Nephron progenitor cell (in vitro differentiated cells): ENCODE measurements around the gene ERC1.

Experiments
- DNase-seq: peaks from one replicate; pipeline ENCODE4 v3.0.0; 2021
- H3K27ac Mint-ChIP-seq: 2 replicates; pipeline ENCODE4 v1.8.0; 2021; ENCODE audit warnings: mild to moderate bottlenecking, moderate library complexity, mixed read lengths
- H3K27me3 Mint-ChIP-seq: 2 replicates; pipeline ENCODE4 v1.8.0; 2021; ENCODE audit warnings: mild to moderate bottlenecking, low read depth, mixed read lengths; ENCODE audit not compliant: poor library complexity
- H3K36me3 Mint-ChIP-seq: 2 replicates; pipeline ENCODE4 v1.8.0; 2021; ENCODE audit warnings: low read depth, mixed read lengths
- H3K4me1 Mint-ChIP-seq: 2 replicates; pipeline ENCODE4 v1.8.0; 2021; ENCODE audit warnings: mixed read lengths
- H3K4me3 Mint-ChIP-seq: 2 replicates; pipeline ENCODE4 v1.8.0; 2021; ENCODE audit warnings: mild to moderate bottlenecking, moderate library complexity, mixed read lengths
- H3K9me3 Mint-ChIP-seq: 2 replicates; pipeline ENCODE4 v1.8.0; 2021; ENCODE audit warnings: mild to moderate bottlenecking, moderate library complexity, mixed read lengths
- TF ChIP-seq, protein P1 (sequence below): fragments of 200-600 bp; sonication (generic); IDR thresholded peaks from 2 replicates; pipeline ENCODE4 v1.5.0; 2021; ENCODE audit warnings: antibody characterized with exemption

Gene ERC1

DNA sequence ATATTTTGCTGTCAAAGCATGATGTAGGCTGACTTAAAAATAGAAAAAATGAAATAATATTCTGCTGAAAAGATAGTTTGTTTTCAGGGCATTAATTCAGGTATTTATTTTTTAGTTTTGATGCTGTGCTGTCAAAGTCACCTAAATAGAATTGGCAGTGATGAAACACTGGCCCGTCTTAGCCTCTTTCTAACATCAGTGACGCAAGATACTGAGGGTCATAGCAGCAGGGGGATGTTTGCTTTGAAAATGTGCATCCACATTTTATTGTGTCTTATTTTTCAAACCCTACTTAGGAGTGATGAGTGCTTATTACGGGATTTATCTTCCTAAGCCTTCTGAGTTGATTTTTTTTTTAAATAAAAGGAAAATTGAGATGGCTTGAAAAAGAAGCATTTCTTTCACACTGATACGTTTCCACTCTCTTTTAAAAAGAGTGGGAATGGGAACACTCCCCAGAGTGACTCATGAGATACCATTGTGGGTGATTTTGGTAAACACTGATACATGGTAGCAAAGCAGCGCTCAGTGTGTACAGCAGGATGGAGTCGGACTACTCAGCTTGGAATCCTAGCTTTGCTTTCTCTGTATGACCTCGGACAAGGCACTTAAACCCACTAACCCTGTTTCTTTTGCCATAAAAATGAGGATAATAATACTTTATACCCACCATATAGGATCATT lies 290.8 kb downstream of the ERC1 start:
- Mint-ChIP-seq H3K4me1 (peaks cover 57% of the 10 kb centered on the region), H3K27me3 (no peaks in the 10 kb centered on the region), H3K9me3 (peaks cover 5% of the 10 kb centered on the region), H3K27ac (no peak overlapping the region), H3K4me3 (no peak overlapping the region), H3K36me3 (peaks cover 41% of the 10 kb centered on the region)
- no peak for DNase-seq
- TF ChIP-seq, protein P1, sequence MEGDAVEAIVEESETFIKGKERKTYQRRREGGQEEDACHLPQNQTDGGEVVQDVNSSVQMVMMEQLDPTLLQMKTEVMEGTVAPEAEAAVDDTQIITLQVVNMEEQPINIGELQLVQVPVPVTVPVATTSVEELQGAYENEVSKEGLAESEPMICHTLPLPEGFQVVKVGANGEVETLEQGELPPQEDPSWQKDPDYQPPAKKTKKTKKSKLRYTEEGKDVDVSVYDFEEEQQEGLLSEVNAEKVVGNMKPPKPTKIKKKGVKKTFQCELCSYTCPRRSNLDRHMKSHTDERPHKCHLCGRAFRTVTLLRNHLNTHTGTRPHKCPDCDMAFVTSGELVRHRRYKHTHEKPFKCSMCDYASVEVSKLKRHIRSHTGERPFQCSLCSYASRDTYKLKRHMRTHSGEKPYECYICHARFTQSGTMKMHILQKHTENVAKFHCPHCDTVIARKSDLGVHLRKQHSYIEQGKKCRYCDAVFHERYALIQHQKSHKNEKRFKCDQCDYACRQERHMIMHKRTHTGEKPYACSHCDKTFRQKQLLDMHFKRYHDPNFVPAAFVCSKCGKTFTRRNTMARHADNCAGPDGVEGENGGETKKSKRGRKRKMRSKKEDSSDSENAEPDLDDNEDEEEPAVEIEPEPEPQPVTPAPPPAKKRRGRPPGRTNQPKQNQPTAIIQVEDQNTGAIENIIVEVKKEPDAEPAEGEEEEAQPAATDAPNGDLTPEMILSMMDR = no peak

- no peak overlapping the region for H3K4me3 Mint-ChIP-seq
- H3K9me3 Mint-ChIP-seq = peaks cover 5% of the 10 kb centered on the region
- peaks cover 37% of the 10 kb centered on the region for H3K36me3 Mint-ChIP-seq
- DNase-seq = no peak
- TF ChIP-seq, protein P1 = no peak
- peaks cover 51% of the 10 kb centered on the region for H3K4me1 Mint-ChIP-seq
- no peak overlapping the region for H3K27ac Mint-ChIP-seq
- no peaks in the 10 kb centered on the region for H3K27me3 Mint-ChIP-seq
Measured at GRCh38 chr12:1282670-1283315, 291.8 kb downstream of the ERC1 start.

DNA sequence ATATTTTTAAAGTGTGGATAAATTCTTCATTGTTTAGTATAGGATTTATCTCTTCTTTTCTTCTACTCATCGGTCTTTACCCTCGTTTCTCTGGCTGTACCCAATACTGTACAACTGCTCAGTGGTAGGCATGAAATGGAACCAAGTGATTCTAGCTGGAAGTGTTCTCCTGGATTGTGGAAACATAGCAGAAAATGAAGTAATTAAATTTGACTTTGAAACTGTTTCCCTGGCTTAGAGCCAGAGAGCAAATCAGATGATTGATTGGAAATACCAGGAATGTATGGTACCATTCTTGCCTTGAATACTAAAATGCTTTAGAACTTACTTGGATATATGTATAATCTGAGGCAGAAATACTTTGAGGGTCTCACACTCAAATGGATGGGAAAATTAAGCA lies 292.3 kb downstream of the ERC1 start:
- Mint-ChIP-seq H3K27ac (no peak overlapping the region), H3K36me3 (peaks cover 37% of the 10 kb centered on the region), H3K4me1 (peaks cover 46% of the 10 kb centered on the region), H3K27me3 (no peaks in the 10 kb centered on the region), H3K9me3 (peaks cover 5% of the 10 kb centered on the region), H3K4me3 (no peak overlapping the region)
- no peak for DNase-seq
- TF ChIP-seq, protein P1 = no peak

- peaks cover 39% of the 10 kb centered on the region for H3K36me3 Mint-ChIP-seq
- H3K27me3 Mint-ChIP-seq = no peaks in the 10 kb centered on the region
- peaks cover 35% of the 10 kb centered on the region for H3K4me1 Mint-ChIP-seq
- H3K4me3 Mint-ChIP-seq = no peak overlapping the region
- H3K9me3 Mint-ChIP-seq = peaks cover 5% of the 10 kb centered on the region
- TF ChIP-seq, protein P1 = no peak
- peak overlapping the region; percentile 5 for H3K27ac Mint-ChIP-seq
- DNase-seq = no peak
Measured at GRCh38 chr12:1284611-1285010, 293.6 kb downstream of the ERC1 start.

GRCh38 chr12:1287446-1287975 lies 296.5 kb downstream of the ERC1 start:
- Mint-ChIP-seq H3K4me1 (peaks cover 8% of the 10 kb centered on the region), H3K27ac (no peak overlapping the region), H3K4me3 (no peak overlapping the region), H3K36me3 (peaks cover 57% of the 10 kb centered on the region), H3K27me3 (no peaks in the 10 kb centered on the region), H3K9me3 (peaks cover 5% of the 10 kb centered on the region)
- DNase-seq = no peak
- TF ChIP-seq, protein P1 = no peak
